ENCODE measurements around the gene GHDC. TPM values are rescaled to one million over a fixed set of nuclear protein-coding genes. Genes with fewer than 3 reads are reported as not detected.

Gene GHDC
- total RNA-seq, 1 experiment from 2014 or later: 7.5 TPM

DNA sequence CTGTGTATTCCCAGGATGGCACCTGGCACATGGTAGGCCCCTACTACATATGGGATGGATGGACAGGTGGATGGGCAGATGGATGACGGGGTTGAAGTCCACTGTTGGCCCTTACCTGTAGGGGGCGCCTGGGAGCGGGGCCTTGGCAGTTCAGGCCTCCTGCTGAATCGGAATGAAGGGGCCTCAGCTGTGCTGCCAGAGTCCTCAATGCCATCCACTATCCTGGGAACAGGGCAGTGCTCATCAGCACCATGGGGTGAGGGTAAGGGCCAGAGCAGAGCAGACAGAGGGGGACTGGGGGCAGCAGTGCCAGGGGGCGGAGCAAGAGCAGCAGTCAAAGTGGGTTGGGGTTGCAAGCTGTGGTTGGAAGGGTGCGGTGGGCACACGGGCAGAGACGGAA is 31.2 kb downstream of the GHDC start (continued):
- TF ChIP-seq TCF7 (CRISPR knock-in tag; IDR thresholded peaks at IDR 0.05; ENCODE audit: low read depth): no peak
- TF ChIP-seq GABPB1 (CRISPR knock-in tag; IDR thresholded peaks at IDR 0.05): no peak
- no peak for TF ChIP-seq RELA (CRISPR knock-in tag; IDR thresholded peaks at IDR 0.05; ENCODE audit: borderline replicate concordance)

DNA sequence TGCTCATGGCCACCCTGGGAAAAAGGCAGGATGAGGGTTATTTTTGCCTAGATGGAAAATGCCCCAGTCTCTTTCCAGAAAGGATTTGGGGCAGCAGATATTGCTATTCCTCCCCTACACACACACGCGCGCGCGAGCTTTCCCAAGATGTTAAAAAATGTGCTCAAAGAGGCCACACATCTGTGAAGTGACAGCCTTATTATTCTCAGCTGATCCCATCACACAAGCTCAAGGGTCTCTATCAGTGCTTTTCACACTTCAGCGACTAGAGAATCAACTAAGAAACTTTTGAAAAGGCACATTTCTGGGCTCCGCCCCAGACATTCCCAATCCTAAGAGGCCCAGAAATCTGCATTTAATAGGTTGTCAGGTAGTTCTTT is 33.8 kb downstream of the GHDC start:
- ChIA-PET POLR2A (no interaction called here), CTCF (interaction anchor here (0.6 to 2.4 kb wide), 6 partner anchors 20 to 278 kb away, joined by 3 to 9 read pairs (median 4); partner anchors contain the start of gene KCNH4)
- peak overlapping the region; percentile 15; the same call in 1 of the 2 replicates for H3K27ac Mint-ChIP-seq
- ATAC-seq (no peak), DNase-seq (ENCODE audit: low spot score) (no peak)
- TF ChIP-seq FOXP1 (CRISPR knock-in tag; IDR thresholded peaks at IDR 0.05; ENCODE audit: borderline replicate concordance): no peak
- TF ChIP-seq, protein P1, sequence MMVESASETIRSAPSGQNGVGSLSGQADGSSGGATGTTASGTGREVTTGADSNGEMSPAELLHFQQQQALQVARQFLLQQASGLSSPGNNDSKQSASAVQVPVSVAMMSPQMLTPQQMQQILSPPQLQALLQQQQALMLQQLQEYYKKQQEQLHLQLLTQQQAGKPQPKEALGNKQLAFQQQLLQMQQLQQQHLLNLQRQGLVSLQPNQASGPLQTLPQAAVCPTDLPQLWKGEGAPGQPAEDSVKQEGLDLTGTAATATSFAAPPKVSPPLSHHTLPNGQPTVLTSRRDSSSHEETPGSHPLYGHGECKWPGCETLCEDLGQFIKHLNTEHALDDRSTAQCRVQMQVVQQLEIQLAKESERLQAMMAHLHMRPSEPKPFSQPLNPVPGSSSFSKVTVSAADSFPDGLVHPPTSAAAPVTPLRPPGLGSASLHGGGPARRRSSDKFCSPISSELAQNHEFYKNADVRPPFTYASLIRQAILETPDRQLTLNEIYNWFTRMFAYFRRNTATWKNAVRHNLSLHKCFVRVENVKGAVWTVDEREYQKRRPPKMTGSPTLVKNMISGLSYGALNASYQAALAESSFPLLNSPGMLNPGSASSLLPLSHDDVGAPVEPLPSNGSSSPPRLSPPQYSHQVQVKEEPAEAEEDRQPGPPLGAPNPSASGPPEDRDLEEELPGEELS (CRISPR knock-in tag; IDR thresholded peaks at IDR 0.05): no peak
- TF ChIP-seq, protein P2, sequence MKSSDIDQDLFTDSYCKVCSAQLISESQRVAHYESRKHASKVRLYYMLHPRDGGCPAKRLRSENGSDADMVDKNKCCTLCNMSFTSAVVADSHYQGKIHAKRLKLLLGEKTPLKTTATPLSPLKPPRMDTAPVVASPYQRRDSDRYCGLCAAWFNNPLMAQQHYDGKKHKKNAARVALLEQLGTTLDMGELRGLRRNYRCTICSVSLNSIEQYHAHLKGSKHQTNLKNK (CRISPR knock-in tag; IDR thresholded peaks at IDR 0.05): no peak
- no peak overlapping the region for H3K4me3 Mint-ChIP-seq
- H3K36me3 Mint-ChIP-seq: no peaks in the 10 kb centered on the region
- peaks cover 11% of the 10 kb centered on the region for H3K4me1 Mint-ChIP-seq
- no peaks in the 10 kb centered on the region for H3K27me3 Mint-ChIP-seq (ENCODE audit: low read depth)
- H3K9me3 Mint-ChIP-seq: no peaks in the 10 kb centered on the region

DNA sequence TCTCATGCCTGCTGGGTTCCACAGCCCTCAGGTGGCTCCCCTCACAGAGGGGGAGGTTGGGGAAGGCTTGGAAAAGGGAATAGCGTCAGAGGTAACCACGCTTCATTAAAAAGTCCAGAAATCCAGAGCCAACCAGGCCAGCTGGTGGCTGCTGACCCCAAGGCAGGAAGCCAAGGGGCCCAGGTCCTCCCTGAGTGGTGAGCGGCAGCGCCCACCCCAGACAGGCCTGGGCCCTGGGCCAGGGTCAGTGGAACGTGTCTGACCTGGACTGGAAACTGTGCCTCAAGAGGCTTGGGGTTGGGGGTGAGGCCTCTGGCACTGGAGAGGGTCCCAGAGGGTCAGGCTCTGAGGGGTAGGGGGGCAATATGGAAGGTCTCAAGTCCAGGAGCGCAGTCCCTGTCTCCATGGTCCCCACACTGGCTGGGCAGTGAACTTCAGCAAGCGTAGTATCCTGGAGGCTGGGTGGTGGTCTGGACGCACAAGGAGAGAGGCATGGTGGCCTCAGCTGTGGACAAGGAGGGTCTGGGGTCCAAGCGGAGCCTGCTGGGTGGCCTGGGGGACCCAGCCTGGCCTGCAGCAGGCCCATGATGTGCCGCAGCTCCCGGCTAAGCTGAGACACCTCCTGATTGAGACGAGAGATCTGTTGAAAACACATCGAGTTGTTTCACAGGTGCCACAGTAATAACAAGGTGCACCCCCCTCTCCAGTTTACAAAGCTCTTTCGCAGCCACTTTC is 34.3 kb downstream of the GHDC start:
- H3K27ac Mint-ChIP-seq: peak overlapping the region; percentile 15; the same call in 1 of the 2 replicates
- POLR2A ChIA-PET: no interaction called here
- CTCF ChIA-PET: interaction anchor here (0.6 to 2.4 kb wide), 6 partner anchors 21 to 355 kb away, joined by 3 to 9 read pairs (median 4); partner anchors contain the start of gene KCNH4

More for the DNA sequence above, 34.3 kb downstream of the GHDC start:
- peaks cover 14% of the 10 kb centered on the region for H3K4me1 Mint-ChIP-seq
- H3K4me3 Mint-ChIP-seq: no peak overlapping the region
- no peak for DNase-seq (ENCODE audit: low spot score)
- ATAC-seq: no peak
- TF ChIP-seq FOXK1 (CRISPR knock-in tag; IDR thresholded peaks at IDR 0.05) (no peak), MYBL2 (CRISPR knock-in tag; IDR thresholded peaks at IDR 0.05) (no peak), ZNF263 (CRISPR knock-in tag; IDR thresholded peaks at IDR 0.05; ENCODE audit: low read depth) (no peak), NFE2L1 (CRISPR knock-in tag; IDR thresholded peaks at IDR 0.05) (no peak), JAZF1 (CRISPR knock-in tag; IDR thresholded peaks at IDR 0.05) (no peak), ZNF232 (CRISPR knock-in tag; IDR thresholded peaks at IDR 0.05) (no peak), ZNF219 (CRISPR knock-in tag; IDR thresholded peaks at IDR 0.05; ENCODE audit: borderline replicate concordance) (no peak), EMX1 (CRISPR knock-in tag; IDR thresholded peaks at IDR 0.05) (no peak)
- TF ChIP-seq, protein P3, sequence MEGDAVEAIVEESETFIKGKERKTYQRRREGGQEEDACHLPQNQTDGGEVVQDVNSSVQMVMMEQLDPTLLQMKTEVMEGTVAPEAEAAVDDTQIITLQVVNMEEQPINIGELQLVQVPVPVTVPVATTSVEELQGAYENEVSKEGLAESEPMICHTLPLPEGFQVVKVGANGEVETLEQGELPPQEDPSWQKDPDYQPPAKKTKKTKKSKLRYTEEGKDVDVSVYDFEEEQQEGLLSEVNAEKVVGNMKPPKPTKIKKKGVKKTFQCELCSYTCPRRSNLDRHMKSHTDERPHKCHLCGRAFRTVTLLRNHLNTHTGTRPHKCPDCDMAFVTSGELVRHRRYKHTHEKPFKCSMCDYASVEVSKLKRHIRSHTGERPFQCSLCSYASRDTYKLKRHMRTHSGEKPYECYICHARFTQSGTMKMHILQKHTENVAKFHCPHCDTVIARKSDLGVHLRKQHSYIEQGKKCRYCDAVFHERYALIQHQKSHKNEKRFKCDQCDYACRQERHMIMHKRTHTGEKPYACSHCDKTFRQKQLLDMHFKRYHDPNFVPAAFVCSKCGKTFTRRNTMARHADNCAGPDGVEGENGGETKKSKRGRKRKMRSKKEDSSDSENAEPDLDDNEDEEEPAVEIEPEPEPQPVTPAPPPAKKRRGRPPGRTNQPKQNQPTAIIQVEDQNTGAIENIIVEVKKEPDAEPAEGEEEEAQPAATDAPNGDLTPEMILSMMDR (IDR thresholded peaks at IDR 0.05): no peak
- TF ChIP-seq, protein P4, sequence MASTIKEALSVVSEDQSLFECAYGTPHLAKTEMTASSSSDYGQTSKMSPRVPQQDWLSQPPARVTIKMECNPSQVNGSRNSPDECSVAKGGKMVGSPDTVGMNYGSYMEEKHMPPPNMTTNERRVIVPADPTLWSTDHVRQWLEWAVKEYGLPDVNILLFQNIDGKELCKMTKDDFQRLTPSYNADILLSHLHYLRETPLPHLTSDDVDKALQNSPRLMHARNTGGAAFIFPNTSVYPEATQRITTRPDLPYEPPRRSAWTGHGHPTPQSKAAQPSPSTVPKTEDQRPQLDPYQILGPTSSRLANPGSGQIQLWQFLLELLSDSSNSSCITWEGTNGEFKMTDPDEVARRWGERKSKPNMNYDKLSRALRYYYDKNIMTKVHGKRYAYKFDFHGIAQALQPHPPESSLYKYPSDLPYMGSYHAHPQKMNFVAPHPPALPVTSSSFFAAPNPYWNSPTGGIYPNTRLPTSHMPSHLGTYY (CRISPR knock-in tag; IDR thresholded peaks at IDR 0.05): no peak
- TF ChIP-seq, protein P5, sequence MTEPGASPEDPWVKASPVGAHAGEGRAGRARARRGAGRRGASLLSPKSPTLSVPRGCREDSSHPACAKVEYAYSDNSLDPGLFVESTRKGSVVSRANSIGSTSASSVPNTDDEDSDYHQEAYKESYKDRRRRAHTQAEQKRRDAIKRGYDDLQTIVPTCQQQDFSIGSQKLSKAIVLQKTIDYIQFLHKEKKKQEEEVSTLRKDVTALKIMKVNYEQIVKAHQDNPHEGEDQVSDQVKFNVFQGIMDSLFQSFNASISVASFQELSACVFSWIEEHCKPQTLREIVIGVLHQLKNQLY (CRISPR knock-in tag; IDR thresholded peaks at IDR 0.05): no peak
- TF ChIP-seq, protein P6, sequence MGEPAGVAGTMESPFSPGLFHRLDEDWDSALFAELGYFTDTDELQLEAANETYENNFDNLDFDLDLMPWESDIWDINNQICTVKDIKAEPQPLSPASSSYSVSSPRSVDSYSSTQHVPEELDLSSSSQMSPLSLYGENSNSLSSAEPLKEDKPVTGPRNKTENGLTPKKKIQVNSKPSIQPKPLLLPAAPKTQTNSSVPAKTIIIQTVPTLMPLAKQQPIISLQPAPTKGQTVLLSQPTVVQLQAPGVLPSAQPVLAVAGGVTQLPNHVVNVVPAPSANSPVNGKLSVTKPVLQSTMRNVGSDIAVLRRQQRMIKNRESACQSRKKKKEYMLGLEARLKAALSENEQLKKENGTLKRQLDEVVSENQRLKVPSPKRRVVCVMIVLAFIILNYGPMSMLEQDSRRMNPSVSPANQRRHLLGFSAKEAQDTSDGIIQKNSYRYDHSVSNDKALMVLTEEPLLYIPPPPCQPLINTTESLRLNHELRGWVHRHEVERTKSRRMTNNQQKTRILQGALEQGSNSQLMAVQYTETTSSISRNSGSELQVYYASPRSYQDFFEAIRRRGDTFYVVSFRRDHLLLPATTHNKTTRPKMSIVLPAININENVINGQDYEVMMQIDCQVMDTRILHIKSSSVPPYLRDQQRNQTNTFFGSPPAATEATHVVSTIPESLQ (CRISPR knock-in tag; IDR thresholded peaks at IDR 0.05): no peak
- H3K27me3 Mint-ChIP-seq (ENCODE audit: low read depth): no peaks in the 10 kb centered on the region
- no peaks in the 10 kb centered on the region for H3K36me3 Mint-ChIP-seq
- no peaks in the 10 kb centered on the region for H3K9me3 Mint-ChIP-seq

All from WTC11 (cell line).